HCT116 (cell line): ENCODE results near the gene TNFRSF1A.

ENCODE experiments used
- ELF1 ChIP-seq: IDR thresholded peaks from 2 replicates; pipeline ENCODE4 v1.6.1; 2012; ENCODE audit warnings: low read depth, borderline replicate concordance
- JUND ChIP-seq: IDR thresholded peaks from 2 replicates; pipeline ENCODE4 v1.6.1; 2012
- ZFX ChIP-seq: fragments of 450-650 bp; IDR thresholded peaks from 2 replicates; pipeline ENCODE4 v1.6.1; 2017
- ZNF274 ChIP-seq: fragments of 200-500 bp; sonication (Bioruptor generic); IDR thresholded peaks from 2 replicates; pipeline ENCODE4 v1.6.1; 2014; ENCODE audit warnings: mild to moderate bottlenecking, low read depth, low read length, inconsistent platforms
- TF ChIP-seq, protein P1 (sequence below): IDR thresholded peaks from 2 replicates; pipeline ENCODE4 v1.6.1; 2012; ENCODE audit warnings: low read depth
- TF ChIP-seq, protein P2 (sequence below), 3 experiments: fragments of 200-600 bp in 1 of 3; sonication (generic) in 1 of 3; IDR thresholded peaks in 2 of 3; conservative IDR thresholded peaks in 1 of 3; 2 replicates each; pipeline ENCODE4 v1.5.1; 2012 to 2017; ENCODE audit warnings: low read depth in 2 of 3, low read length in 2 of 3, antibody characterized with exemption in 1 of 3, borderline replicate concordance in 1 of 3, control low read depth in 1 of 3, mild to moderate bottlenecking in 1 of 3, mixed read lengths in 1 of 3, mixed run types in 1 of 3, moderate library complexity in 1 of 3; ENCODE audit not compliant: insufficient read depth in 1 of 3

DNA sequence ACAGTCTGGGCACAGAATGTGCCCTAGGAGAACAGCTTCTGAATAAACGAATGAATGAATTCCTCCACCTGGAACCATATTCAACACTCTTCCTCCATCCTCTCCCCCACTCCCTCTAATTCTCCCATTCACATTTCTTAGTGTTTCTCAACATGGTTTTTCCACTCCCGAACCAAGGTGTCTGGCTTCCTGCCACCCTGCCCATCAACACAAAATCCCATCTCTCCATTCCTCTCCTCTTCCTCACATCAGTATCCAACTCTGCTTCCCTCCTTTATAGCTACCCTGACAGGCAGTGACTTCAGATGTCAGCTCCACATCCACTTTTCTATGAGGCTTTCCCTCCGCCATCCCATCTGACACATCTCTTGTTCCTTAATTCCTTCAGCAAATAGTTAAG lies 2.9 kb downstream of the TNFRSF1A start:
- TF ChIP-seq ELF1: no peak
- TF ChIP-seq, protein P1, sequence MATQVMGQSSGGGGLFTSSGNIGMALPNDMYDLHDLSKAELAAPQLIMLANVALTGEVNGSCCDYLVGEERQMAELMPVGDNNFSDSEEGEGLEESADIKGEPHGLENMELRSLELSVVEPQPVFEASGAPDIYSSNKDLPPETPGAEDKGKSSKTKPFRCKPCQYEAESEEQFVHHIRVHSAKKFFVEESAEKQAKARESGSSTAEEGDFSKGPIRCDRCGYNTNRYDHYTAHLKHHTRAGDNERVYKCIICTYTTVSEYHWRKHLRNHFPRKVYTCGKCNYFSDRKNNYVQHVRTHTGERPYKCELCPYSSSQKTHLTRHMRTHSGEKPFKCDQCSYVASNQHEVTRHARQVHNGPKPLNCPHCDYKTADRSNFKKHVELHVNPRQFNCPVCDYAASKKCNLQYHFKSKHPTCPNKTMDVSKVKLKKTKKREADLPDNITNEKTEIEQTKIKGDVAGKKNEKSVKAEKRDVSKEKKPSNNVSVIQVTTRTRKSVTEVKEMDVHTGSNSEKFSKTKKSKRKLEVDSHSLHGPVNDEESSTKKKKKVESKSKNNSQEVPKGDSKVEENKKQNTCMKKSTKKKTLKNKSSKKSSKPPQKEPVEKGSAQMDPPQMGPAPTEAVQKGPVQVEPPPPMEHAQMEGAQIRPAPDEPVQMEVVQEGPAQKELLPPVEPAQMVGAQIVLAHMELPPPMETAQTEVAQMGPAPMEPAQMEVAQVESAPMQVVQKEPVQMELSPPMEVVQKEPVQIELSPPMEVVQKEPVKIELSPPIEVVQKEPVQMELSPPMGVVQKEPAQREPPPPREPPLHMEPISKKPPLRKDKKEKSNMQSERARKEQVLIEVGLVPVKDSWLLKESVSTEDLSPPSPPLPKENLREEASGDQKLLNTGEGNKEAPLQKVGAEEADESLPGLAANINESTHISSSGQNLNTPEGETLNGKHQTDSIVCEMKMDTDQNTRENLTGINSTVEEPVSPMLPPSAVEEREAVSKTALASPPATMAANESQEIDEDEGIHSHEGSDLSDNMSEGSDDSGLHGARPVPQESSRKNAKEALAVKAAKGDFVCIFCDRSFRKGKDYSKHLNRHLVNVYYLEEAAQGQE: no peak
- TF ChIP-seq ZFX: no peak
- TF ChIP-seq JUND: no peak
- TF ChIP-seq, protein P2, sequence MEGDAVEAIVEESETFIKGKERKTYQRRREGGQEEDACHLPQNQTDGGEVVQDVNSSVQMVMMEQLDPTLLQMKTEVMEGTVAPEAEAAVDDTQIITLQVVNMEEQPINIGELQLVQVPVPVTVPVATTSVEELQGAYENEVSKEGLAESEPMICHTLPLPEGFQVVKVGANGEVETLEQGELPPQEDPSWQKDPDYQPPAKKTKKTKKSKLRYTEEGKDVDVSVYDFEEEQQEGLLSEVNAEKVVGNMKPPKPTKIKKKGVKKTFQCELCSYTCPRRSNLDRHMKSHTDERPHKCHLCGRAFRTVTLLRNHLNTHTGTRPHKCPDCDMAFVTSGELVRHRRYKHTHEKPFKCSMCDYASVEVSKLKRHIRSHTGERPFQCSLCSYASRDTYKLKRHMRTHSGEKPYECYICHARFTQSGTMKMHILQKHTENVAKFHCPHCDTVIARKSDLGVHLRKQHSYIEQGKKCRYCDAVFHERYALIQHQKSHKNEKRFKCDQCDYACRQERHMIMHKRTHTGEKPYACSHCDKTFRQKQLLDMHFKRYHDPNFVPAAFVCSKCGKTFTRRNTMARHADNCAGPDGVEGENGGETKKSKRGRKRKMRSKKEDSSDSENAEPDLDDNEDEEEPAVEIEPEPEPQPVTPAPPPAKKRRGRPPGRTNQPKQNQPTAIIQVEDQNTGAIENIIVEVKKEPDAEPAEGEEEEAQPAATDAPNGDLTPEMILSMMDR (IDR thresholded peaks at IDR 0.05 in 2 of 3, conservative IDR thresholded peaks at IDR 0.05 in 1 of 3; ENCODE audit: borderline replicate concordance in 1 of 3, insufficient read depth in 1 of 3, low read depth in 2 of 3, low read length in 2 of 3): no peak
- TF ChIP-seq ZNF274: no peak
